A172 (cell line): ENCODE data around the gene MAGEB17. TPM values are rescaled to one million over a fixed set of nuclear protein-coding genes. Genes with fewer than 3 reads are reported as not detected.
"Not testable (repeated sequence)": the region's sequence is repeated elsewhere in the genome, so short reads cannot be mapped to it uniquely, and the experiment has no call there.

Experiments used
- DNase-seq: peaks from one replicate; pipeline ENCODE4 v3.0.0-alpha.2; 2015; ENCODE audit warnings: low spot score
- total RNA-seq: library from RNA; depleted of rRNA; stranded (reverse); fragments of >200 nt; shearing (Covaris generic); gene quantifications from 2 replicates; pipeline ENCODE4 v1.2.3, GENCODE V29; 2014; rRNA removed

The MAGEB17 gene
- total RNA-seq, result 0.55 TPM in 1 of 2 replicates, not detected in the other

GRCh38 chrX:16167181-16167580 is at the start of gene MAGEB17:
Gene MAGEB17 (plus strand): TSS chrX:16167481. CDS start chrX:16170383, 2,902 bp downstream.
- no peak for DNase-seq

- no peak for DNase-seq
Measured at GRCh38 chrX:16119353-16120220, 47.7 kb upstream of the MAGEB17 start.

- no peak for DNase-seq
Measured at GRCh38 chrX:16120431-16120830, 46.9 kb upstream of the MAGEB17 start.

- peak; percentile 93 for DNase-seq
Measured at GRCh38 chrX:16123222-16123786, 44.0 kb upstream of the MAGEB17 start, which contains the start of gene GRPR. Gene GRPR (plus strand): TSS chrX:16123565. CDS start chrX:16123954, 389 bp downstream.

- DNase-seq, result no peak
Measured at GRCh38 chrX:16124201-16124600, 43.1 kb upstream of the MAGEB17 start.

- DNase-seq, result no peak
Measured at GRCh38 chrX:16125520-16126149, 41.6 kb upstream of the MAGEB17 start.

- no peak for DNase-seq
Measured at GRCh38 chrX:16130707-16131106, 36.6 kb upstream of the MAGEB17 start.

- DNase-seq, result no peak
Measured at GRCh38 chrX:16134936-16135335, 32.3 kb upstream of the MAGEB17 start.

GRCh38 chrX:16136080-16136479 is 31.2 kb upstream of the MAGEB17 start:
- DNase-seq, result no peak

- no peak for DNase-seq
Measured at GRCh38 chrX:16137416-16138107, 29.7 kb upstream of the MAGEB17 start.

- no peak for DNase-seq
Measured at GRCh38 chrX:16138108-16138427, 29.2 kb upstream of the MAGEB17 start.

GRCh38 chrX:16140448-16140847 is 26.8 kb upstream of the MAGEB17 start:
- no peak for DNase-seq

GRCh38 chrX:16140983-16141382 is 26.3 kb upstream of the MAGEB17 start:
- DNase-seq, result no peak

- DNase-seq, result no peak
Measured at GRCh38 chrX:16141422-16142245, 25.6 kb upstream of the MAGEB17 start.

GRCh38 chrX:16142246-16142558 is 25.1 kb upstream of the MAGEB17 start:
- DNase-seq, result no peak

- no peak for DNase-seq
Measured at GRCh38 chrX:16143968-16144367, 23.3 kb upstream of the MAGEB17 start.

- no peak for DNase-seq
Measured at GRCh38 chrX:16144420-16144819, 22.9 kb upstream of the MAGEB17 start.

- DNase-seq, result not testable (repeated sequence)
Measured at GRCh38 chrX:16145093-16145492, 22.2 kb upstream of the MAGEB17 start.

GRCh38 chrX:16145656-16146055 is 21.6 kb upstream of the MAGEB17 start:
- DNase-seq, result no peak

- DNase-seq, result peak; percentile 82
Measured at GRCh38 chrX:16148896-16149295, 18.4 kb upstream of the MAGEB17 start.

- DNase-seq, result no peak
Measured at GRCh38 chrX:16155581-16156096, 11.6 kb upstream of the MAGEB17 start.
